Naive thymus-derived CD8-positive, alpha-beta T cell (primary cell): ENCODE data around the gene CGREF1. TPM values are rescaled to one million over a fixed set of nuclear protein-coding genes. Genes with fewer than 3 reads are reported as not detected.
"Not testable (repeated sequence)": the region's sequence is repeated elsewhere in the genome, so short reads cannot be mapped to it uniquely, and the experiment has no call there.

Experiments used
- ATAC-seq, 2 donors: fragments of 150-1000 bp; cut with Tn5 transposase in 1 of 2; sonication (Bioruptor Pico), chemical (Tn5 transposase) in 1 of 2; 1 replicate in 1 of 2; 2 replicates in 1 of 2; pipeline ENCODE4 v1.10.0; 2021; ENCODE audit warnings: mild to moderate bottlenecking in 2 of 2, moderate library complexity in 2 of 2
- POLR2A ChIA-PET: fragments of 350-600 bp; sonication (Branson Sonifier 250); formaldehyde crosslinking; loops from one replicate; lab custom pipeline; 2021; ENCODE audit warnings: antibody characterized with exemption; lab: Charles Lee
- DNase-seq, 10 donors: peaks; one replicate each; pipeline versions ENCODE4 v3.0.0 to v3.0.0-alpha.2; 2020 to 2022
- H3K27ac Mint-ChIP-seq, 10 donors: one replicate each; pipeline ENCODE4 v1.8.0; 2020 to 2022; ENCODE audit warnings: mild to moderate bottlenecking in 10 of 10, mixed read lengths in 10 of 10, moderate library complexity in 4 of 10, inconsistent platforms in 1 of 10
- H3K27me3 Mint-ChIP-seq, 5 donors: one replicate each; pipeline ENCODE4 v1.8.0; 2021 to 2022; ENCODE audit warnings: mixed read lengths in 5 of 5
- H3K36me3 Mint-ChIP-seq, 3 donors: one replicate each; pipeline ENCODE4 v1.8.0; 2020 to 2022; ENCODE audit warnings: mixed read lengths in 3 of 3, mild to moderate bottlenecking in 2 of 3, inconsistent platforms in 1 of 3
- H3K4me1 Mint-ChIP-seq, 4 donors: one replicate each; pipeline ENCODE4 v1.8.0; 2021 to 2022; ENCODE audit warnings: mixed read lengths in 4 of 4
- H3K4me3 Mint-ChIP-seq, 10 donors: one replicate each; pipeline ENCODE4 v1.8.0; 2020 to 2022; ENCODE audit warnings: mild to moderate bottlenecking in 10 of 10, mixed read lengths in 10 of 10, moderate library complexity in 6 of 10, inconsistent platforms in 1 of 10
- H3K9me3 Mint-ChIP-seq, 9 donors: one replicate each; pipeline ENCODE4 v1.8.0; 2020 to 2022; ENCODE audit warnings: mixed read lengths in 9 of 9, mild to moderate bottlenecking in 3 of 9, inconsistent platforms in 1 of 9, moderate library complexity in 1 of 9
- polyA plus RNA-seq, 3 donors: library from polyadenylated mRNA; unstranded; fragments of 300-500 nt; fragmentation: Illumina TruSeq; gene quantifications; one replicate each; pipeline ENCODE4 v1.2.3, GENCODE V29; 2021
- total RNA-seq, 8 experiments: library from RNA in 2 of 8; stranded (reverse) in 2 of 8; gene quantifications; one replicate each; pipeline ENCODE4 v1.2.3 and lab custom pipeline; 2021 to 2026

Gene CGREF1
- total and polyA plus RNA-seq, 5 experiments from 2014 or later = 0.22 to 0.69 (median 0.40) TPM

DNA sequence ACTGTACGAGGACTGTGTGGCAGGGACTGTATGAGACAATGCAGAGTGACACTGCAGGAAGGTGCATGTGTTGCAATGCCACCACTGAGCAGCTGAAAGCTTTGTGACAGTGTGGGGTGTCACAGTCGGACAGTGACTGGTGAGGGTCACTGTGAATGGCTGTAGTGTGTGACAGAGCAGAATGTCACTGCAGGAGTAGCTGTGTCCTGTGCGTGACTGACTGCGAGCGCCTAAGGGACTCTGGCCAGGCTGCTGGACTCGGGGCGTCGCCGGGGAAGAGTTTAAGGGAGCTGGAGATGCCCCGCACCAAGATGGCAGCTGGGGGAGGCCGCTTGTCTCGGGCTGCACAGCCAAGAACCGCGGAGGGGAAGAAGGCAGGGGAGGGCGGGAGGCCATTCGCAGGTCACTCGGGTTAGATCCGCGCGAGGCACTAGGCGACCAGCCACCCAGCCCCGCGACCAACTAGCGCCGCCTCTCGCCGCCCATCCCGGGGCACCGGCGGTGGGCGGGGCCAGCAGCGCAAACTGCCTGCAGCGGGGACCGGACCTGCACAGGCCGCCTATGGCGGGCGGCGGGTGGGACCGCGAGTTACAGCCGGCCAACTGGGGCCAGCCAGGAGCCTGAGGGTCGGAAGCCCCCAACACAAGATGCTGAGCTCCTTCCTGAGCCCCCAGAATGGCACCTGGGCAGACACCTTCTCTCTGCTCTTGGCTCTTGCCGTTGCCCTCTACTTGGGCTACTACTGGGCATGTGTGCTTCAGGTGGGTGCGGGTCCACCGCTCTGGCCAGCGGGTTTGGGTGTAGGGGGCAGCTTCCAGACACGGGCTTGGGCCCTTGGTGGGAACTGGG lies 4.6 kb upstream of the CGREF1 start, which contains the start of gene ABHD1:
TSS of gene ABHD1 (plus strand) at position 514 of the 849 bp plus-strand sequence. CDS start at position 648, 134 bp downstream.
- Mint-ChIP-seq H3K36me3 (no peaks in the 10 kb centered on the region), H3K27ac (peak within 1 kb of the TSS; percentile 64 to 94 (median 90)), H3K4me1 (peaks cover 11 to 28% (median 21%) of the 10 kb centered on the region in 4 donors), H3K27me3 (peaks cover 8 to 17% (median 13%) of the 10 kb centered on the region in 5 donors), H3K4me3 (peak within 1 kb of the TSS; percentile 87 to 97 (median 92)), H3K9me3 (peaks cover 0 to 2% (median 0%) of the 10 kb centered on the region in 9 donors)
- ATAC-seq (peak; percentile 80 to 91), DNase-seq (peak; percentile 27 to 80 (median 60))
- POLR2A ChIA-PET = interaction anchor here (0.6 to 3.3 kb wide), 10 partner anchors 10 to 547 kb away, joined by 3 to 55 read pairs (median 4); partner anchors contain the start of genes AGBL5, ATRAID, KHK and OST4

GRCh38 chr2:27122791-27123190 lies 3.9 kb upstream of the CGREF1 start:
- DNase-seq (no peak), ATAC-seq (no peak)
- H3K9me3 Mint-ChIP-seq = peaks cover 0 to 2% (median 0%) of the 10 kb centered on the region in 9 donors
- H3K4me3 Mint-ChIP-seq = peak overlapping the region; percentile 87 to 97 (median 92)
- no peaks in the 10 kb centered on the region for H3K36me3 Mint-ChIP-seq
- H3K4me1 Mint-ChIP-seq = peaks cover 11 to 30% (median 21%) of the 10 kb centered on the region in 4 donors
- peaks cover 8 to 19% (median 16%) of the 10 kb centered on the region in 5 donors for H3K27me3 Mint-ChIP-seq
- H3K27ac Mint-ChIP-seq = peak overlapping the region; percentile 64 to 94 (median 90)
- POLR2A ChIA-PET = interaction anchor here (1.1 to 3.3 kb wide), 2 partner anchors 11 to 50 kb away, joined by 3 to 55 read pairs; partner anchors contain the start of gene PREB

DNA sequence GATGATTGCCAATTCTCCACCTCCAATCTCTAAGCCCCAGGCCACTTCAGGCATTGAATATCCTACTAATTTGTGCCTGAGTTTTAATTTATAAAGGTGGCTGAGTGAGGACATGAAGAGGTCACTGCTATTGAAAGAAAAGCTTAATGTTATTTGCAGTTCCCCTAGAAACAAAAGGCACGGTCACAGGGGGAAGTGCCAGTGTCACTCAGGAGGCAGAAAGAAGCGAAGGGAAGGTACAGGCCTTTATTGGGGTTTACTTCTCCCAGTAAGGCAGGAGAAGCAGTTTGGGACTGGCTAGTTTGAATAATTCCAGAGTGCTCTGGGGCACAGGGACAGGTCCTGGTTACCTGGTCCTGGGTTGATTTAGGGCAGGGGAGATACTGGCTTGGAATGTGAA lies 3.0 kb upstream of the CGREF1 start:
- ATAC-seq = no peak
- peak overlapping the region in 9 of 10 donors; percentile 19 to 93 (median 92) for H3K4me3 Mint-ChIP-seq

GRCh38 chr2:27119330-27119670 lies 372 bp upstream of the CGREF1 start:
- Mint-ChIP-seq H3K27me3 (peaks cover 8 to 25% (median 17%) of the 10 kb centered on the region in 5 donors), H3K4me1 (peaks cover 11 to 29% (median 21%) of the 10 kb centered on the region in 4 donors), H3K4me3 (peak overlapping the region; percentile 67 to 89 (median 80))
- H3K36me3 Mint-ChIP-seq, ATAC-seq, POLR2A ChIA-PET, H3K9me3 Mint-ChIP-seq, H3K27ac Mint-ChIP-seq, DNase-seq: not testable (repeated sequence)

More for the DNA sequence above, 3.0 kb upstream of the CGREF1 start:
- Mint-ChIP-seq H3K27me3 (peaks cover 8 to 25% (median 17%) of the 10 kb centered on the region in 5 donors), H3K27ac (peak overlapping the region in 2 of 10 donors; percentile 40 to 50), H3K36me3 (no peaks in the 10 kb centered on the region), H3K9me3 (peaks cover 0 to 2% (median 0%) of the 10 kb centered on the region in 9 donors), H3K4me1 (peaks cover 11 to 30% (median 21%) of the 10 kb centered on the region in 4 donors)
- DNase-seq = no peak
- POLR2A ChIA-PET = no interaction called here

DNA sequence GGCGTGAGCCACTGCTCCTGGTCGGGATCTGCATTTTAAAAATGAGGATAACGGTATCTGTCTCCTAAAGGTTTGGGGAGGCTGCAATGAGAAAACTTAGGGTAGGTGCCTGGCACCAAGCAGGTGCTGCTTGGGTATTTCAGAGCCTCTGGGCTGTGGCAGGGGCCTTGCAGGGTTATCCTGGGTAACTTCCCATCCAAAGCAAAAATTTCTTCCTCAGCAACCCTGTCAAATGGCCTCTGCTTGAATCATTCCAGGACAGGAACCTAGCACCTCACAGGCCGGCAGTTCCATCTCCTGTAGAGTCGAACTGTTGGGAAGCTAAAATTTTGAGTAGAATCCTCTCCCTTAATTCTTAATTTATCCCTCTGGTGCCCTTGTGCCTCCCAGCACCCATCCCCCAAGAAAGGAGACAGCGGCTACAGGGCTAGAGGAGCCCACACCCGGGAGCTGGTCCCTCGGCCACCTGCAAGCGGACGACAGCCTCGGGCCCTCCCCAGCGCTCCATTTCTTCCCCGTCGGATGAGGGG lies 868 bp downstream of the CGREF1 start:
- peak overlapping the region; percentile 13 to 67 (median 34) for H3K4me3 Mint-ChIP-seq
- peaks cover 0 to 2% (median 0%) of the 10 kb centered on the region in 9 donors for H3K9me3 Mint-ChIP-seq
- H3K36me3 Mint-ChIP-seq = no peaks in the 10 kb centered on the region
- H3K27me3 Mint-ChIP-seq = peaks cover 8 to 25% (median 17%) of the 10 kb centered on the region in 5 donors
- H3K4me1 Mint-ChIP-seq = peaks cover 6 to 20% (median 13%) of the 10 kb centered on the region in 4 donors
- POLR2A ChIA-PET = interaction anchor here (1.2 kb wide), 1 partner anchor 16 kb away, joined by 4 read pairs; the partner anchor contains the start of gene PREB
- no peak overlapping the region for H3K27ac Mint-ChIP-seq
- DNase-seq = no peak
- ATAC-seq = no peak

- Mint-ChIP-seq H3K4me1 (peaks cover 0 to 16% (median 4%) of the 10 kb centered on the region in 4 donors), H3K9me3 (peaks cover 0 to 2% (median 0%) of the 10 kb centered on the region in 9 donors), H3K4me3 (no peak overlapping the region), H3K36me3 (no peaks in the 10 kb centered on the region), H3K27me3 (peaks cover 8 to 25% (median 17%) of the 10 kb centered on the region in 5 donors), H3K27ac (no peak overlapping the region)
- POLR2A ChIA-PET = interaction anchor here (0.7 kb wide), 1 partner anchor 15 kb away, joined by 5 read pairs; no protein-coding TSS in a partner anchor
- ATAC-seq = no peak
- DNase-seq = no peak
Measured at GRCh38 chr2:27115519-27115918, 3.4 kb downstream of the CGREF1 start.

DNA sequence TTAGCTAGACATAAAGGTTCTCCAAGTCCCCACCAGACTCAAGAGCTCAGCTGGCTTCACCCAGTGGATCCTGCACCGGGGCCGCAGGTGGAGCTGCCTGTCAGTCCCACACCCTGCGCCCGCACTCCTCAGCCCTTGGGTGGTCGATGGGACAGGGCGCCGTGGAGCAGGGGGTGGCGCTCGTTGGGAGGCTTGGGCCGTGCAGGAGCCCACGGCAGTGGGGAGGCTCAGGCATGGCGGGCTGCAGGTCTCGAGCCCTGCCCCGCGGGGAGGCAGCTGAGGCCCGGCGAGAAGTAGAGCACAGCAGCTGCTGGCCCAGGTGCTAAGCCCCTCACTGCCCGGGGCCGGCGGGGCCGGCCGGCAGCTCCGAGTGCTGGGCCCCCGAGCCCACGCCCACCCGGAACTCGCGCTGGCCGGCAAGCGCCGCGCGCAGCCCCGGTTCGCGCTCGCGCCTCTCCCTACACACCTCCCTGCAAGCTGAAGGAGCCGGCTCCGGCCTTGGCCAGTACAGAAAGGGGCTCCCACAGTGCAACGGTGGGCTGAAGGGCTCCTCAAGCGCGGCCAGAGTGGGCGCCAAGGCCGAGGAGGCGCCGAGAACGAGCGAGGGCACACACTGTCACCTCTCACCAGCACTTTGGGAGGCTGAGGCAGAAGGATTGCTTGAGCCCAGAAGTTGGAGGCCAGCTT lies 7.4 kb downstream of the CGREF1 start:
- H3K27me3 Mint-ChIP-seq, H3K36me3 Mint-ChIP-seq, H3K4me3 Mint-ChIP-seq, H3K27ac Mint-ChIP-seq, ATAC-seq, H3K4me1 Mint-ChIP-seq, H3K9me3 Mint-ChIP-seq: not testable (repeated sequence)
- POLR2A ChIA-PET = interaction anchor here (0.5 to 0.7 kb wide), 2 partner anchors 23 to 50 kb away, joined by 3 to 4 read pairs; partner anchors contain the start of gene PREB
- peak in 1 of 10 donors; percentile 53 for DNase-seq

DNA sequence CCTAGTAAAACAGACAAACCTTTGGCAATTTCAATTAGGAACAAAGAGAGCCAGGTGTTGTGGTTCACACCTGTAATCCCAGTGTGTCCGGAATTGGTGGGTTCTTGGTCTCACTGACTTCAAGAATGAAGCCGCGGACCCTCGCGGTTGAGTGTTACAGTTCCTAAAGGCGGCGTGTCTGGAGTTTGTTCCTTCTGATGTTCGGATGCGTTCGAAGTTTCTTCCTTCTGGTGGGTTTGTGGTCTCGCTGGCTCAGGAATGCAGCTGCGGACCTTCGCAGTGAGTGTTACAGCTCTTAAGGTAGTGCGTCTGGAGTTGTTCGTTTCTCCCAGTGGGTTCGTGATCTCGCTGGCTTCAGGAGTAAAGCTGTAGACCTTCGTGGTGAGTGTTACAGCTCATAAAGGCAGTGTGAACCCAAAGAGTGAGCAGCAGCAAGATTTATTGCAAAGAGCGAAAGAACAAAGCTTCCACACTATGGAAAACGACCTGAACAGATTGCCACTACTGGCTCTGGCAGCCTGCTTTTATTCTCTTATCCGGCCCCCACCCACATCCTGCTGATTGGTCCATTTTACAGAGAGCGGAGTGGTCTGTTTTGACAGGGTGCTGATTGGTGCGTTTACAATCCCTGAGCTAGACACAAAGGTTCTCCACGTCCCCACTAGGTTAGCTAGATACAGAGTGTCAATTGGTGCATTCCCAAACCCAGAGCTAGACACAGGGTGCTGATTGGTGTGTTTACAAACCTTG lies 8.2 kb downstream of the CGREF1 start:
- DNase-seq = peak in 1 of 10 donors; percentile 8
- H3K9me3 Mint-ChIP-seq, H3K4me1 Mint-ChIP-seq, H3K36me3 Mint-ChIP-seq, ATAC-seq: not testable (repeated sequence)
- H3K27me3 Mint-ChIP-seq = peaks cover 0 to 11% (median 5%) of the 10 kb centered on the region in 5 donors
- peak overlapping the region in 2 of 10 donors; percentile 13 to 65 for H3K4me3 Mint-ChIP-seq
- H3K27ac Mint-ChIP-seq = peak overlapping the region in 1 of 10 donors; percentile 63
- POLR2A ChIA-PET = interaction anchor here (0.5 to 0.7 kb wide), 2 partner anchors 24 to 51 kb away, joined by 3 to 4 read pairs; partner anchors contain the start of gene PREB

DNA sequence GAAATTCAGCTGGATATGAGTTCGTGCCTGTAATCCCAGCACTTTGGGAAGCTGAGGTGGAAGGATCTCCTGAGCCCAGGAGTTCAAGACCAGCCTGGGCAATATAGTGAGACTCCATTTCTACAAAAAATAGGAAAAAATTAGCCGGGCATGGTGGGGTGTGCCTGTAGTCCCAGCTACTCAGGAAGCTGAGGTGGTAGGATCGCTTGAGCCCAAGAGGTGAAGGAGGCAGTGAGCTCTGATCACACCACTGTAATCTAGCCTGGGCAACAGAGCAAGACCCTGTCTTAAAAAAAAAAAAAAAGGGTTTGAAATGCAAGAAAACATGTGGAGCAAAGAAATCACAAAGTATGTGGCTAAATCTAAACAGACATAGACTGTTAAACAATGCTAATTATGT lies 9.8 kb downstream of the CGREF1 start:
- Mint-ChIP-seq H3K36me3 (no peaks in the 10 kb centered on the region), H3K9me3 (no peaks in the 10 kb centered on the region), H3K4me1 (peaks cover 0 to 5% (median under 1%) of the 10 kb centered on the region in 4 donors), H3K4me3 (no peak overlapping the region), H3K27ac (no peak overlapping the region), H3K27me3 (peaks cover 0 to 20% (median 5%) of the 10 kb centered on the region in 5 donors)
- no peak for ATAC-seq
- POLR2A ChIA-PET = no interaction called here
- DNase-seq = no peak

DNA sequence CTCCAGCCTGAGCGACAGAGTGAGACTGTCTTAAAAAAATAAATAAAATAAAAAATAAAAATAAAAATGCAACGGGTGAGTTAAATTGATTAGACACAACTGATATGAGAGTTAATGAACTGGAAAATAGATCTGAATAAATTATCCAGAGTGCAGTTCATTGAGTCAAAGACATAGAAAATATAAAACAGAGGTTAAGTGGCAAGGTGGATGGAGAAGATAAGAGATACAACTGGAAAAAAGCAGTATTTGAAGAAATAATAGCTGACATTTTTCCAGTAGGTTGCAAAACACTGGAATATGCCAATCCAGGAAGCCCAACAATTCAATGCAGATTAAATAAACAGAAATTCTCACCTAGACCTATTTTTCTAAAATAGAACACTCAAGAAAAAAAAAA lies 10.7 kb downstream of the CGREF1 start:
- no peak overlapping the region for H3K4me3 Mint-ChIP-seq
- no peak for ATAC-seq
- H3K36me3 Mint-ChIP-seq = no peaks in the 10 kb centered on the region
- DNase-seq = no peak
- H3K27ac Mint-ChIP-seq = no peak overlapping the region
- peaks cover 0 to 20% (median 7%) of the 10 kb centered on the region in 5 donors for H3K27me3 Mint-ChIP-seq
- POLR2A ChIA-PET = no interaction called here
- H3K9me3 Mint-ChIP-seq = no peaks in the 10 kb centered on the region
- peaks cover 0 to 5% (median under 1%) of the 10 kb centered on the region in 4 donors for H3K4me1 Mint-ChIP-seq

DNA sequence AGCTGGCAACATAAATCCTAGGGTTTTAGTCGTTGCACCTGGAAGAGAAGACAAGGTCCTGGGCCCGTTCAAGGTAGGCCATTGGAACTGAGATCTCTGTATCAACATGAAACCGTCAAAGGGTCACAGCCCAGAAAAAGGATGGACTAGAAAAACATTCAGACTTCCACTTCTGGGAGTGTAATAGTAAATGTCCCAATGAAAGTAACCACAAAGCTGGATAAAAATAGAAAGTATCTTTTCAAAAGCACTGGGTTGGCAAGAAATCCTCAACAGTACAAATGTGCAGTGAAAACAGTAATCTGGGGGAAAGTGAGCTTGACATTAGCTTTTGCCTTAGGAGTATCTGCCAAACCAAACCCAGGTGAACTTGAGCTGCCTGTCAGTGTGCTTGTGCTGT lies 12.9 kb downstream of the CGREF1 start:
- peaks cover 0 to 20% (median 7%) of the 10 kb centered on the region in 5 donors for H3K27me3 Mint-ChIP-seq
- H3K4me1 Mint-ChIP-seq = peaks cover 0 to 5% (median under 1%) of the 10 kb centered on the region in 4 donors
- no peak for ATAC-seq
- H3K9me3 Mint-ChIP-seq = no peaks in the 10 kb centered on the region
- POLR2A ChIA-PET = no interaction called here
- H3K36me3 Mint-ChIP-seq = no peaks in the 10 kb centered on the region
- no peak overlapping the region for H3K4me3 Mint-ChIP-seq
- H3K27ac Mint-ChIP-seq = no peak overlapping the region
- no peak for DNase-seq
